Measurements from ENCODE around the gene KCTD7. TPM values are rescaled to one million over a fixed set of nuclear protein-coding genes. Genes with fewer than 3 reads are reported as not detected.
"Not testable (repeated sequence)": the region's sequence is repeated elsewhere in the genome, so short reads cannot be mapped to it uniquely, and the experiment has no call there.

KCTD7 gene
- total RNA-seq, 1 donor from 2014 or later: 11.6 TPM

GRCh38 chr7:66654275-66655112 is 25.8 kb downstream of the KCTD7 start:
- H3K27me3 Mint-ChIP-seq (ENCODE audit: low read depth, unreplicated experiment): no peaks in the 10 kb centered on the region
- no peaks in the 10 kb centered on the region for H3K4me1 ChIP-seq (ENCODE audit: insufficient read depth, low read length)
- peak overlapping the region; percentile 89 for H2AFZ ChIP-seq (ENCODE audit: low read depth, low read length)
- H3K9ac ChIP-seq (ENCODE audit: low read length): peak overlapping the region; percentile 90
- peak overlapping the region; percentile 96 for H3K4me3 Mint-ChIP-seq (ENCODE audit: unreplicated experiment)
- H3K4me2 ChIP-seq (ENCODE audit: low read length): peak overlapping the region; percentile 96
- H3K27ac Mint-ChIP-seq (ENCODE audit: unreplicated experiment): peak overlapping the region; percentile 97
- H3K4me3 ChIP-seq (ENCODE audit: insufficient read depth, low read depth, low read length): peak overlapping the region; percentile 90
- DNase-seq (ENCODE audit: low read depth) (peak; percentile 93), FAIRE-seq (no peak)
- peaks cover 52% of the 10 kb centered on the region for H3K79me2 ChIP-seq (ENCODE audit: insufficient read depth, low read length)
- H3K4me1 Mint-ChIP-seq (ENCODE audit: low read depth, unreplicated experiment): peaks cover 9% of the 10 kb centered on the region
- H3K9me3 ChIP-seq (ENCODE audit: insufficient read depth, low read depth, low read length): no peaks in the 10 kb centered on the region
- no peaks in the 10 kb centered on the region for H3K27me3 ChIP-seq (ENCODE audit: insufficient read depth, low read length)
- H4K20me1 ChIP-seq (ENCODE audit: insufficient read depth, low read length): peaks cover 5% of the 10 kb centered on the region
- TF ChIP-seq EZH2 (IDR thresholded peaks at IDR 0.05; ENCODE audit: insufficient read depth, low read length): no peak
- TF ChIP-seq, protein P1, sequence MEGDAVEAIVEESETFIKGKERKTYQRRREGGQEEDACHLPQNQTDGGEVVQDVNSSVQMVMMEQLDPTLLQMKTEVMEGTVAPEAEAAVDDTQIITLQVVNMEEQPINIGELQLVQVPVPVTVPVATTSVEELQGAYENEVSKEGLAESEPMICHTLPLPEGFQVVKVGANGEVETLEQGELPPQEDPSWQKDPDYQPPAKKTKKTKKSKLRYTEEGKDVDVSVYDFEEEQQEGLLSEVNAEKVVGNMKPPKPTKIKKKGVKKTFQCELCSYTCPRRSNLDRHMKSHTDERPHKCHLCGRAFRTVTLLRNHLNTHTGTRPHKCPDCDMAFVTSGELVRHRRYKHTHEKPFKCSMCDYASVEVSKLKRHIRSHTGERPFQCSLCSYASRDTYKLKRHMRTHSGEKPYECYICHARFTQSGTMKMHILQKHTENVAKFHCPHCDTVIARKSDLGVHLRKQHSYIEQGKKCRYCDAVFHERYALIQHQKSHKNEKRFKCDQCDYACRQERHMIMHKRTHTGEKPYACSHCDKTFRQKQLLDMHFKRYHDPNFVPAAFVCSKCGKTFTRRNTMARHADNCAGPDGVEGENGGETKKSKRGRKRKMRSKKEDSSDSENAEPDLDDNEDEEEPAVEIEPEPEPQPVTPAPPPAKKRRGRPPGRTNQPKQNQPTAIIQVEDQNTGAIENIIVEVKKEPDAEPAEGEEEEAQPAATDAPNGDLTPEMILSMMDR (IDR thresholded peaks at IDR 0.05; ENCODE audit: insufficient read depth, low read depth, low read length): no peak
- H3K27ac ChIP-seq (ENCODE audit: low read depth, low read length): peak overlapping the region; percentile 93
- H3K36me3 ChIP-seq (ENCODE audit: insufficient read depth, low read length): no peaks in the 10 kb centered on the region
- no peaks in the 10 kb centered on the region for H3K9me3 Mint-ChIP-seq (ENCODE audit: unreplicated experiment)
- peaks cover 7% of the 10 kb centered on the region for H3K36me3 Mint-ChIP-seq (ENCODE audit: low read depth, unreplicated experiment)

DNA sequence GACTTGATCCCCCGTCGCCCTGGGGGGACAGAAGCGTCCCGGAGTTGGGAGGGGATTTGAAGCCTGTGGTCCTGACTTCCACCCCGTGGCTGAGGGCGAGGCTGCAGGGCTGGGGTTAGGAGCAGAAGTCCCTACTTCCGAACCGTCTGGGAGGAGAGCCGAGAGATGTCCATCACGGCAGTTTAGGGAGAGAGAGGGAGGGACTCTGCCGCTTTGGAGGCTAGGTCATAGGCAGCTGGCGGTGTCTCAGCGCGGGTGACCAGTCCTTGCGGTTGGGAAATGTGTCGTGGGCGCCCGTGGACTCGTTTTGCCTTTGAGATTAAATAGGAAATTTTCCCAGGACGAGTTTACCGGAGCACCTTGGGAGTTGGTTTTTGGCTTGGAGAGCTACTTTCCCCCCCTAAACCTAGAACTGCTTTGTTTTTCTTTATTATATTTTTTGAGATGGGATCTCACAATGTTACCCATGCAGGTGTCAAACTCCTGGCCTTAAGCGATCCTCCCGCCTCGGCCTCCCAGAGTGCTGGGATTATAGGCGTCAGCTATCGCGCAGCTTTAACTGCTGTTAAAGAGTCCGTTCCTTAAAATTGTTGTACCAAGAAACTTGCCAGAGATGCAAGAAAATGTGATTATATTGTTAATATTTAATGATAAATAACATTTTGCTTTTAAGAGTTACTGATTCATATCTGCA is 26.6 kb downstream of the KCTD7 start:
- not testable (repeated sequence) for H3K9me3 Mint-ChIP-seq (ENCODE audit: unreplicated experiment); H4K20me1 ChIP-seq (ENCODE audit: insufficient read depth, low read length); H3K36me3 ChIP-seq (ENCODE audit: insufficient read depth, low read length); H3K4me1 Mint-ChIP-seq (ENCODE audit: low read depth, unreplicated experiment); H3K27me3 Mint-ChIP-seq (ENCODE audit: low read depth, unreplicated experiment); H3K27me3 ChIP-seq (ENCODE audit: insufficient read depth, low read length); FAIRE-seq; H3K9me3 ChIP-seq (ENCODE audit: insufficient read depth, low read depth, low read length); H3K4me1 ChIP-seq (ENCODE audit: insufficient read depth, low read length)
- H3K36me3 Mint-ChIP-seq (ENCODE audit: low read depth, unreplicated experiment): peaks cover 10% of the 10 kb centered on the region
- Histone ChIP-seq H3K4me3 (ENCODE audit: insufficient read depth, low read depth, low read length) (peak overlapping the region; percentile 90), H2AFZ (ENCODE audit: low read depth, low read length) (peak overlapping the region; percentile 73), H3K4me2 (ENCODE audit: low read length) (peak overlapping the region; percentile 96), H3K79me2 (ENCODE audit: insufficient read depth, low read length) (peaks cover 57% of the 10 kb centered on the region), H3K27ac (ENCODE audit: low read depth, low read length) (peak overlapping the region; percentile 93), H3K9ac (ENCODE audit: low read length) (peak overlapping the region; percentile 90)
- H3K4me3 Mint-ChIP-seq (ENCODE audit: unreplicated experiment): peak overlapping the region; percentile 93
- peak; percentile 47 for DNase-seq (ENCODE audit: low read depth)
- peak overlapping the region; percentile 82 for H3K27ac Mint-ChIP-seq (ENCODE audit: unreplicated experiment)

- H3K27me3 Mint-ChIP-seq (ENCODE audit: low read depth, unreplicated experiment); H3K4me1 Mint-ChIP-seq (ENCODE audit: low read depth, unreplicated experiment); H3K4me1 ChIP-seq (ENCODE audit: insufficient read depth, low read length); H3K9me3 Mint-ChIP-seq (ENCODE audit: unreplicated experiment); H3K36me3 ChIP-seq (ENCODE audit: insufficient read depth, low read length); H3K9me3 ChIP-seq (ENCODE audit: insufficient read depth, low read depth, low read length); H2AFZ ChIP-seq (ENCODE audit: low read depth, low read length); H3K27me3 ChIP-seq (ENCODE audit: insufficient read depth, low read length); FAIRE-seq; H4K20me1 ChIP-seq (ENCODE audit: insufficient read depth, low read length): not testable (repeated sequence)
- Mint-ChIP-seq H3K36me3 (ENCODE audit: low read depth, unreplicated experiment) (peaks cover 10% of the 10 kb centered on the region), H3K27ac (ENCODE audit: unreplicated experiment) (peak overlapping the region; percentile 82), H3K4me3 (ENCODE audit: unreplicated experiment) (peak overlapping the region; percentile 93)
- peak; percentile 62 for DNase-seq (ENCODE audit: low read depth)
- Histone ChIP-seq H3K27ac (ENCODE audit: low read depth, low read length) (peak overlapping the region; percentile 25), H3K9ac (ENCODE audit: low read length) (peak overlapping the region; percentile 90), H3K79me2 (ENCODE audit: insufficient read depth, low read length) (peaks cover 63% of the 10 kb centered on the region), H3K4me2 (ENCODE audit: low read length) (peak overlapping the region; percentile 96), H3K4me3 (ENCODE audit: insufficient read depth, low read depth, low read length) (peak overlapping the region; percentile 90)
These were observed 27.3 kb downstream of the KCTD7 start for GRCh38 chr7:66655826-66656485.
